GM23338 (cell line): Measurements from ENCODE around the gene ASB14. TPM values are rescaled to one million over a fixed set of nuclear protein-coding genes. Genes with fewer than 3 reads are reported as not detected.

Experiments used
- ATAC-seq: fragments of 200-7000 bp; cut with Tn5 transposase; 3 replicates; pipeline ENCODE4 v1.9.1; 2020
- DNase-seq: peaks from one replicate; pipeline ENCODE4 v3.0.0-alpha.2; 2015; ENCODE audit warnings: low spot score
- H2AFZ ChIP-seq: fragments of 200-600 bp; sonication (generic); 2 replicates; pipeline ENCODE4 v1.8.0; 2016; ENCODE audit warnings: antibody characterized with exemption, mild to moderate bottlenecking, moderate library complexity
- H3F3A ChIP-seq: fragments of 200-600 bp; sonication (generic); replicated peaks from 2 replicates; pipeline ENCODE4 v1.8.0; 2017; ENCODE audit warnings: antibody characterized with exemption, mixed run types, low read depth
- H3K27ac ChIP-seq: fragments of 200-600 bp; sonication (generic); 2 replicates; pipeline ENCODE4 v1.6.1; 2016; ENCODE audit warnings: low read depth
- H3K27me3 ChIP-seq: fragments of 200-600 bp; sonication (generic); 2 replicates; pipeline ENCODE4 v1.8.0; 2016; ENCODE audit warnings: mild to moderate bottlenecking, mixed run types, moderate library complexity; ENCODE audit not compliant: insufficient read depth
- H3K36me3 ChIP-seq: fragments of 200-600 bp; sonication (generic); 2 replicates; pipeline ENCODE4 v1.8.0; 2016; ENCODE audit warnings: mild to moderate bottlenecking; ENCODE audit not compliant: insufficient read depth
- H3K4me1 ChIP-seq: fragments of 200-600 bp; sonication (generic); 2 replicates; pipeline ENCODE4 v1.8.0; 2016; ENCODE audit warnings: mild to moderate bottlenecking, moderate library complexity; ENCODE audit not compliant: insufficient read depth
- H3K4me2 ChIP-seq: fragments of 200-600 bp; sonication (generic); 2 replicates; pipeline ENCODE4 v1.7.1; 2017; ENCODE audit warnings: mixed run types
- H3K4me3 ChIP-seq: fragments of 200-600 bp; sonication (generic); 2 replicates; pipeline ENCODE4 v1.6.1; 2016; ENCODE audit warnings: mixed run types
- H3K79me2 ChIP-seq: fragments of 200-600 bp; sonication (generic); replicated peaks from 2 replicates; pipeline ENCODE4 v1.8.0; 2017; ENCODE audit warnings: mild to moderate bottlenecking; ENCODE audit not compliant: insufficient read depth
- H3K9me2 ChIP-seq: fragments of 200-600 bp; sonication (generic); 2 replicates; pipeline ENCODE4 v1.8.0; 2017; ENCODE audit not compliant: insufficient read depth
- H4K20me1 ChIP-seq: fragments of 200-600 bp; sonication (generic); replicated peaks from 2 replicates; pipeline ENCODE4 v1.8.0; 2017; ENCODE audit warnings: mild to moderate bottlenecking; ENCODE audit not compliant: insufficient read depth
- H3K27ac Mint-ChIP-seq: 2 replicates; pipeline ENCODE4 v1.8.0; 2020; ENCODE audit warnings: inconsistent platforms, mild to moderate bottlenecking, moderate library complexity, mixed read lengths
- H3K27me3 Mint-ChIP-seq: 3 replicates; pipeline ENCODE4 v1.8.0; 2022; ENCODE audit warnings: low read depth, mild to moderate bottlenecking, moderate library complexity, mixed read lengths, inconsistent platforms; ENCODE audit not compliant: insufficient read depth, poor library complexity
- H3K36me3 Mint-ChIP-seq: 3 replicates; pipeline ENCODE4 v1.8.0; 2021; ENCODE audit warnings: low read depth, mild to moderate bottlenecking, inconsistent platforms, moderate library complexity, mixed read lengths
- H3K4me1 Mint-ChIP-seq: 3 replicates; pipeline ENCODE4 v1.8.0; 2020; ENCODE audit warnings: mild to moderate bottlenecking, inconsistent platforms, mixed read lengths
- H3K4me3 Mint-ChIP-seq: 3 replicates; pipeline ENCODE4 v1.8.0; 2021; ENCODE audit warnings: moderate library complexity, mild to moderate bottlenecking, inconsistent platforms, mixed read lengths
- H3K9me3 Mint-ChIP-seq: 3 replicates; pipeline ENCODE4 v1.8.0; 2020; ENCODE audit warnings: moderate library complexity, mild to moderate bottlenecking, inconsistent platforms, mixed read lengths
- CREB1 ChIP-seq: fragments of 250-450 bp; sonication (Bioruptor Pico); IDR thresholded peaks from 2 replicates; pipeline ENCODE4 v1.5.0; 2020; ENCODE audit warnings: low read depth, mild to moderate bottlenecking, moderate library complexity
- ETS1 ChIP-seq: IDR thresholded peaks from 2 replicates; pipeline ENCODE4 v1.6.1; 2016; ENCODE audit warnings: antibody characterized with exemption
- EZH2 ChIP-seq: fragments of 200-600 bp; sonication (generic); IDR thresholded peaks from one replicate; pipeline ENCODE4 v1.8.0; 2017; ENCODE audit warnings: antibody characterized with exemption, mild to moderate bottlenecking, low read depth; ENCODE audit not compliant: unreplicated experiment
- JUNB ChIP-seq: IDR thresholded peaks from one replicate; pipeline ENCODE4 v1.6.1; 2016; ENCODE audit warnings: antibody characterized with exemption; ENCODE audit not compliant: unreplicated experiment
- NANOG ChIP-seq: IDR thresholded peaks from 2 replicates; pipeline ENCODE4 v1.6.1; 2016; ENCODE audit warnings: antibody characterized with exemption, borderline replicate concordance
- POLR2AphosphoS5 ChIP-seq: IDR thresholded peaks from 2 replicates; pipeline ENCODE4 v1.6.1; 2016; ENCODE audit warnings: antibody characterized with exemption, low read depth
- STAT1 ChIP-seq: IDR thresholded peaks from one replicate; pipeline ENCODE4 v1.6.1; 2016; ENCODE audit warnings: antibody characterized with exemption; ENCODE audit not compliant: unreplicated experiment
- ZNF114 ChIP-seq: fragments of 250-450 bp; sonication (Bioruptor Pico); IDR thresholded peaks from 2 replicates; pipeline ENCODE4 v1.5.0; 2020; ENCODE audit warnings: mild to moderate bottlenecking, moderate library complexity
- ZNF331 ChIP-seq: fragments of 250-450 bp; sonication (Bioruptor Pico); IDR thresholded peaks from 2 replicates; pipeline ENCODE4 v1.5.0; 2020; ENCODE audit warnings: low read depth, mild to moderate bottlenecking, moderate library complexity
- ZNF462 ChIP-seq: fragments of 250-450 bp; sonication (Bioruptor Pico); IDR thresholded peaks from 2 replicates; pipeline ENCODE4 v1.5.0; 2020; ENCODE audit warnings: mild to moderate bottlenecking, moderate library complexity
- polyA plus RNA-seq: library from polyadenylated mRNA; unstranded; fragments of >200 nt; fragmentation: Nextera tagmentation; extraction: Ambion mirVana; gene quantifications from 2 replicates; pipeline ENCODE4 v1.2.1, GENCODE V29; 2016
- total RNA-seq: library from RNA; depleted of rRNA; stranded (reverse); fragments of >200 nt; shearing (Covaris generic); gene quantifications from 2 replicates; pipeline ENCODE4 v1.2.3, GENCODE V29; 2014

ASB14 gene
- total and polyA plus RNA-seq, 2 experiments from 2014 or later, result 0.87 TPM; not detected in 1

GRCh38 chr3:57274845-57275244 is 17.6 kb downstream of the ASB14 start:
- H3K9me2 ChIP-seq, result no peaks in the 10 kb centered on the region
- H3K27me3 ChIP-seq, result no peaks in the 10 kb centered on the region
- no peak overlapping the region for H3K4me2 ChIP-seq
- Mint-ChIP-seq H3K36me3 (peaks cover 20% of the 10 kb centered on the region), H3K4me3 (no peak overlapping the region), H3K27me3 (peaks cover 2% of the 10 kb centered on the region), H3K27ac (no peak overlapping the region), H3K4me1 (no peaks in the 10 kb centered on the region), H3K9me3 (peaks cover 13% of the 10 kb centered on the region)
- DNase-seq (no peak), ATAC-seq (no peak)
- TF ChIP-seq ETS1, result no peak
- no peak for TF ChIP-seq ZNF114 (CRISPR knock-in tag)
- TF ChIP-seq ZNF462 (CRISPR knock-in tag), result no peak
- H4K20me1 ChIP-seq, result peaks cover 6% of the 10 kb centered on the region; the same call in 1 of the 2 replicates
- H3K4me1 ChIP-seq, result no peaks in the 10 kb centered on the region
- H3K79me2 ChIP-seq, result no peaks in the 10 kb centered on the region
- no peaks in the 10 kb centered on the region for H3F3A ChIP-seq
- H2AFZ ChIP-seq, result no peak overlapping the region
- no peak overlapping the region for H3K4me3 ChIP-seq
- H3K27ac ChIP-seq, result no peak overlapping the region
- peaks cover 6% of the 10 kb centered on the region; the same call in 1 of the 2 replicates for H3K36me3 ChIP-seq

- no peak overlapping the region for H3K27ac Mint-ChIP-seq
- H3K4me1 ChIP-seq, result no peaks in the 10 kb centered on the region
- DNase-seq (no peak), ATAC-seq (no peak)
- H3K9me3 Mint-ChIP-seq, result peaks cover 2% of the 10 kb centered on the region; the same call in 2 of the 3 replicates
- no peaks in the 10 kb centered on the region for H3F3A ChIP-seq
- no peaks in the 10 kb centered on the region for H3K27me3 ChIP-seq
- no peak overlapping the region for H3K4me3 ChIP-seq
- H3K4me1 Mint-ChIP-seq, result no peaks in the 10 kb centered on the region
- peaks cover 18% of the 10 kb centered on the region for H3K36me3 ChIP-seq
- no peak overlapping the region for H3K27ac ChIP-seq
- peaks cover 2% of the 10 kb centered on the region for H3K27me3 Mint-ChIP-seq
- no peak overlapping the region for H3K4me2 ChIP-seq
- H4K20me1 ChIP-seq, result peaks cover 6% of the 10 kb centered on the region; the same call in 1 of the 2 replicates
- H3K36me3 Mint-ChIP-seq, result peaks cover 39% of the 10 kb centered on the region
- no peak overlapping the region for H3K4me3 Mint-ChIP-seq
- H3K9me2 ChIP-seq, result no peaks in the 10 kb centered on the region
- H3K79me2 ChIP-seq, result no peaks in the 10 kb centered on the region
- H2AFZ ChIP-seq, result no peak overlapping the region
- TF ChIP-seq NANOG, result no peak
- no peak for TF ChIP-seq JUNB
- no peak for TF ChIP-seq CREB1 (CRISPR knock-in tag)
- no peak for TF ChIP-seq ZNF331 (CRISPR knock-in tag)
- no peak for TF ChIP-seq STAT1
- TF ChIP-seq POLR2AphosphoS5, result no peak
- no peak for TF ChIP-seq EZH2
These were observed 24.1 kb downstream of the ASB14 start for GRCh38 chr3:57268416-57268815.
